ENCODE results near the gene EFHC1. TPM values are rescaled to one million over a fixed set of nuclear protein-coding genes. Genes with fewer than 3 reads are reported as not detected.

Gene EFHC1
- total RNA-seq, 1 donor from 2014 or later: 43.7 TPM

DNA sequence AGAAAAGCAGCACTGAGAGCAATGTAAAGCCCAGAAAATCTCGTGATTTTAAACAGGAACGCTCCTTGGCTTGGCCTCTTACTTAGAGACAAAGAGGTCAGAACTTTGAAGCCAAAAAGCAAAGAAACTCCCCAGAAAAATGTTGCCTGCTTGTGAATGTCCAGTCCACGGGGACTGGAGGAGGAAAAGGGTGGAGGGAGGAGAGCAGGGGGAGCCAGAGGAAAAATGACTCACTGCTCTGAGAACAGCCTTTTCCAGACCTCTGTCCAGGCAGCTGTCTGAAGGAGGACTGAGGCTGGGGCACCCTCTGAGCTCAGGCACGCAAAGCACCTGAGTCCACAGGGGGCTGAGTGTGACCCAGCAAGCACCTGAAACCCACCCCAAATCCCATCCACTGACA, 92.1 kb downstream of the EFHC1 start:
- Mint-ChIP-seq H3K27ac (ENCODE audit: unreplicated experiment) (peak overlapping the region; percentile 76), H3K4me1 (peaks cover 24% of the 10 kb centered on the region), H3K27me3 (ENCODE audit: low read depth) (no peaks in the 10 kb centered on the region), H3K36me3 (ENCODE audit: low read depth) (peaks cover 18% of the 10 kb centered on the region), H3K4me3 (no peak overlapping the region), H3K9me3 (no peaks in the 10 kb centered on the region)
- no peak for DNase-seq (ENCODE audit: low read depth, low spot score)
- TF ChIP-seq, protein P1, sequence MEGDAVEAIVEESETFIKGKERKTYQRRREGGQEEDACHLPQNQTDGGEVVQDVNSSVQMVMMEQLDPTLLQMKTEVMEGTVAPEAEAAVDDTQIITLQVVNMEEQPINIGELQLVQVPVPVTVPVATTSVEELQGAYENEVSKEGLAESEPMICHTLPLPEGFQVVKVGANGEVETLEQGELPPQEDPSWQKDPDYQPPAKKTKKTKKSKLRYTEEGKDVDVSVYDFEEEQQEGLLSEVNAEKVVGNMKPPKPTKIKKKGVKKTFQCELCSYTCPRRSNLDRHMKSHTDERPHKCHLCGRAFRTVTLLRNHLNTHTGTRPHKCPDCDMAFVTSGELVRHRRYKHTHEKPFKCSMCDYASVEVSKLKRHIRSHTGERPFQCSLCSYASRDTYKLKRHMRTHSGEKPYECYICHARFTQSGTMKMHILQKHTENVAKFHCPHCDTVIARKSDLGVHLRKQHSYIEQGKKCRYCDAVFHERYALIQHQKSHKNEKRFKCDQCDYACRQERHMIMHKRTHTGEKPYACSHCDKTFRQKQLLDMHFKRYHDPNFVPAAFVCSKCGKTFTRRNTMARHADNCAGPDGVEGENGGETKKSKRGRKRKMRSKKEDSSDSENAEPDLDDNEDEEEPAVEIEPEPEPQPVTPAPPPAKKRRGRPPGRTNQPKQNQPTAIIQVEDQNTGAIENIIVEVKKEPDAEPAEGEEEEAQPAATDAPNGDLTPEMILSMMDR (conservative IDR thresholded peaks at IDR 0.05): no peak

DNA sequence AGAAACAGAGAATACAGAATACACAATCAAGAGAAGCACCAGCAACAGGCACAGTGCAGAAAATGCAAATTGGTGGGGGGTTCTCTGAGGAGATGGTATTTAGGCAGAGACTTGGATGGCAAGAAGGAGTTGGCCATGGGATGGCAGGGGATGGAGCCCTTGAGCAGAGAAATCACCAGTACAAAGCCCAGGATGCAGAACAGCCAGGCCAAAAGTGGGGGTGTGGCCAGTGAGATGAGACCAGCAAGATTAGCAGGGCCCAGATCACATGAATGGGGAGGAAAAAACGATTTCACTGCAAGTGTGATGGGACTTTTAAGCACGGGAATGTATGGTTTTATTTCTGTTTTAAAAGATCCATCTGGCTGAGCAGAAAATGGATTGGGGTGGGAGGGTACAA, 93.3 kb downstream of the EFHC1 start:
- Mint-ChIP-seq H3K4me3 (no peak overlapping the region), H3K36me3 (ENCODE audit: low read depth) (peaks cover 12% of the 10 kb centered on the region)
- TF ChIP-seq, protein P1 (conservative IDR thresholded peaks at IDR 0.05): no peak

DNA sequence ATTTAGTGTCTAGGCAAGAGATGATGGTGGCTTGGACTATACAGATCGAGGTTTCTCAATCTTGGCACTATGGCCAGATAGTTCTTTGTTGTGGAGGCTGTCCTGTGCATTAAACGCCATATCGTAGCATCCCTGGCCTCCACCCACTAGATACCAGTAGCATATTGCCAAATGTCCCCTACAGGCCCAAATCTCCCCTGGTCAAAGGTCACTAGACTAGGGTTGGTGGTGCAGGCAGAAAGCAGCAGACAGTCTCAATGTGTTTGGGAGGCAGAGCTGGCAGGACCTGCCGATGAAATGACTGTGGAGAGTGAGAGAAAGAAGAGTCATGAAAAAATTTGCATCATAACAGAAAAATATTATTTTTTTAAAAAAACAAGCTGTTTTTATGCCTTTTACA, 93.8 kb downstream of the EFHC1 start:
- Mint-ChIP-seq H3K4me3 (no peak overlapping the region), H3K9me3 (no peaks in the 10 kb centered on the region), H3K27me3 (ENCODE audit: low read depth) (no peaks in the 10 kb centered on the region), H3K27ac (ENCODE audit: unreplicated experiment) (no peak overlapping the region), H3K4me1 (peaks cover 37% of the 10 kb centered on the region), H3K36me3 (ENCODE audit: low read depth) (peaks cover 11% of the 10 kb centered on the region)
- no peak for DNase-seq (ENCODE audit: low read depth, low spot score)
- TF ChIP-seq, protein P1 (conservative IDR thresholded peaks at IDR 0.05): no peak

More for the DNA sequence above, 93.3 kb downstream of the EFHC1 start:
- H3K9me3 Mint-ChIP-seq: no peaks in the 10 kb centered on the region
- DNase-seq (ENCODE audit: low read depth, low spot score): no peak
- H3K27ac Mint-ChIP-seq (ENCODE audit: unreplicated experiment): peak overlapping the region; percentile 37
- no peaks in the 10 kb centered on the region for H3K27me3 Mint-ChIP-seq (ENCODE audit: low read depth)
- H3K4me1 Mint-ChIP-seq: peaks cover 35% of the 10 kb centered on the region

DNA sequence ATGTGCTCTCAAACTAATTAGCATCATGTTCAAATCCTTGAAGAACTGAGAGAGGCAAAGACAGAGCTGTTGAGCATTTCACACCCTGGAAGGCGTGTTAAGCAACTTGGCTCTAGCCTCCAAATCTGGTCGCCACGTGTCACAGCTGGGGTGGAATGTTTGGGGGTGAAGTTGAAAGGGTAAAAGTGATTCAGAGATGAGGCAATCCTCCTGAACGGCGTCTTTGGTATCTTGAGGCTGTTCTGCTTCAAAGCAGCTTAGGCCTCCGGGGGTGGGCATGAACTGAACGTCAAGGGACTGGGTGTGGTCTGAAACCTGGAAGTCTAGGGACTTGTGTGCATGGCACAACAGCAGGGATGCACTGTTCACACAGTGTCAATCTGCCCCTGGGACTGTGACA, 94.4 kb downstream of the EFHC1 start:
- no peak overlapping the region for H3K4me3 Mint-ChIP-seq
- H3K36me3 Mint-ChIP-seq (ENCODE audit: low read depth): peaks cover 13% of the 10 kb centered on the region
- TF ChIP-seq, protein P1 (conservative IDR thresholded peaks at IDR 0.05): no peak
- peak overlapping the region; percentile 64 for H3K27ac Mint-ChIP-seq (ENCODE audit: unreplicated experiment)
- no peaks in the 10 kb centered on the region for H3K9me3 Mint-ChIP-seq
- peaks cover 37% of the 10 kb centered on the region for H3K4me1 Mint-ChIP-seq
- no peak for DNase-seq (ENCODE audit: low read depth, low spot score)
- H3K27me3 Mint-ChIP-seq (ENCODE audit: low read depth): no peaks in the 10 kb centered on the region

DNA sequence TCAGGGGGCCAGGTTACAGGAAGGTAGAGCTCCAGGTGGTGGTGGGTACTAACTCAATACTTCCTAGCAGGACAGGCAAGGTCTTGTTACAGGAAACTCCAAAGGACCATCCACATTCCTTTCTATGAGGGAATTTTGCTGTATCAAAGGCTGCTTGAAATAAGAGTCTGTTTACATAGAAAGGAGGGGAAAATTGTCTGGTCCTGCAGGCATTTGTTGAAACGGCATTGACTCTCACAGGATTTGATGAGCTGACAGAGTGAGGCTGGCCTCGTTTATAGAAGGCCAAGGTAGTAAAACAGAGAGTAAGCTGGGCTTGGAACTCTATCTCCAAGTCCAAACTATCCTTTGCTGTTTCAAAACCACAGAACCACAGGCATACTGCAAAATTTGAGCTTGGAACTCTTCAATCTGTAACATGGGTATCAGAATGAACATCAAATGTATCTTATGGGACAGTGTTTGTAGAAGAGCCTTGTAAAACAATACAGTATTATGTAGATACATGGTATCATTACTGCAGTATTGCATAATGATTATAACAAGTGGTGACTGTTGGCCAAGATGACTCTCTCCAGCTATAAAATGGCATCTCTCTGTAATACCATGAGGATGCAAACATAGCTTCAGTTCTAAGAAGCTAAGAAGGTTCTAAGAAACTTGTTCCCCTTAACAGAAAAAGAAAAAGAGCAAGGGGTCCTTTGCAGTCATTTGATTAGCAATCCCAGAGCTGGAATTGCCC, 95.2 kb downstream of the EFHC1 start:
- Mint-ChIP-seq H3K27me3 (ENCODE audit: low read depth) (no peaks in the 10 kb centered on the region), H3K36me3 (ENCODE audit: low read depth) (peaks cover 18% of the 10 kb centered on the region), H3K4me3 (no peak overlapping the region), H3K9me3 (no peaks in the 10 kb centered on the region), H3K27ac (ENCODE audit: unreplicated experiment) (no peak overlapping the region), H3K4me1 (peaks cover 37% of the 10 kb centered on the region)
- no peak for DNase-seq (ENCODE audit: low read depth, low spot score)
- TF ChIP-seq, protein P1 (conservative IDR thresholded peaks at IDR 0.05): no peak
